Measurements from ENCODE around the gene TMEM250.

Gene TMEM250

DNA sequence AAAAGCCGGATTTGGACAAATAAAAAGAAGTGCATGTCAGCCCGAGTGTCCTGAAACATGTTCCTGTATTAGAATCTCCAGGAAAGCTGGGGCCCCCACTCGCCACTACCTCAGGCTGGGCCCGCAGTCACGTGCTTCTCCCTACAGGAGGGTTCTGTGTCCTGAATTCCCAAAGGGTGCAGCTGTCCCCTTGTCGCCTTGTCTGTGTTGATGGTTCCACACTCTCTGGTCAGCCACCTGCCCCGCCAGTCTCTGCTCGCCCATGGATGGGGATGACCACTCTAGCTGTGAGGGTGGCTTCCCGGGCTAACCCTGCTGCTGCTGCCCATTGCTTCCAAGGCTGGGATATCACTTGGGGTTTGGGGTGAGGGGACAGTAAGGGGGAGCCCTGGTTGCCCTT lies 3.1 kb upstream of the TMEM250 start:
- no peak for DNase-seq (ENCODE audit: low read depth)
- no peak overlapping the region for H3K4me3 ChIP-seq (replicated peaks; ENCODE audit: low read depth, low read length)
- TF ChIP-seq, protein P1, sequence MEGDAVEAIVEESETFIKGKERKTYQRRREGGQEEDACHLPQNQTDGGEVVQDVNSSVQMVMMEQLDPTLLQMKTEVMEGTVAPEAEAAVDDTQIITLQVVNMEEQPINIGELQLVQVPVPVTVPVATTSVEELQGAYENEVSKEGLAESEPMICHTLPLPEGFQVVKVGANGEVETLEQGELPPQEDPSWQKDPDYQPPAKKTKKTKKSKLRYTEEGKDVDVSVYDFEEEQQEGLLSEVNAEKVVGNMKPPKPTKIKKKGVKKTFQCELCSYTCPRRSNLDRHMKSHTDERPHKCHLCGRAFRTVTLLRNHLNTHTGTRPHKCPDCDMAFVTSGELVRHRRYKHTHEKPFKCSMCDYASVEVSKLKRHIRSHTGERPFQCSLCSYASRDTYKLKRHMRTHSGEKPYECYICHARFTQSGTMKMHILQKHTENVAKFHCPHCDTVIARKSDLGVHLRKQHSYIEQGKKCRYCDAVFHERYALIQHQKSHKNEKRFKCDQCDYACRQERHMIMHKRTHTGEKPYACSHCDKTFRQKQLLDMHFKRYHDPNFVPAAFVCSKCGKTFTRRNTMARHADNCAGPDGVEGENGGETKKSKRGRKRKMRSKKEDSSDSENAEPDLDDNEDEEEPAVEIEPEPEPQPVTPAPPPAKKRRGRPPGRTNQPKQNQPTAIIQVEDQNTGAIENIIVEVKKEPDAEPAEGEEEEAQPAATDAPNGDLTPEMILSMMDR (IDR thresholded peaks at IDR 0.05; ENCODE audit: low read length, missing control alignments): no peak

DNA sequence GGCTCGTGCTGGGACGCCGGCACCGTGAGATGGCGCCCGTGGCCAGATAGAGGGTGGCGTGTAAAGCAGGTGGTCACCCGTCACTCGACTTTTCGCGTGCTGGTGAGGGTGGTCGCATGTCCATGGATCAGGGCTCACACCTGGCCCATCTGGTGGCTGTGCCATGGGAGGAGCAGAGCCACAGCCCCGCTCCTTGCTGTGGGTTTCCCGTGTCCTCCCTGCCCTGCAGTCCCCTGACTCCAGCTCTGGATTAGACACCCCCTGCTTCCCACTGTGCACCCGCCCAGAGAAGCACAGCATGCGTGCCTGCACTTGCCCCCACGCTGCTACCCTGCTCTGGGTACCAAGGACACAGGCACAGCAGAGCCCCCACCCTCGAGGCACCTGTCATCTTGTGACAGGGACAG lies 1.8 kb upstream of the TMEM250 start:
- H3K4me3 ChIP-seq (replicated peaks; ENCODE audit: low read depth, low read length): no peak overlapping the region
- DNase-seq (ENCODE audit: low read depth): no peak
- TF ChIP-seq, protein P1 (IDR thresholded peaks at IDR 0.05; ENCODE audit: low read length, missing control alignments): no peak

DNA sequence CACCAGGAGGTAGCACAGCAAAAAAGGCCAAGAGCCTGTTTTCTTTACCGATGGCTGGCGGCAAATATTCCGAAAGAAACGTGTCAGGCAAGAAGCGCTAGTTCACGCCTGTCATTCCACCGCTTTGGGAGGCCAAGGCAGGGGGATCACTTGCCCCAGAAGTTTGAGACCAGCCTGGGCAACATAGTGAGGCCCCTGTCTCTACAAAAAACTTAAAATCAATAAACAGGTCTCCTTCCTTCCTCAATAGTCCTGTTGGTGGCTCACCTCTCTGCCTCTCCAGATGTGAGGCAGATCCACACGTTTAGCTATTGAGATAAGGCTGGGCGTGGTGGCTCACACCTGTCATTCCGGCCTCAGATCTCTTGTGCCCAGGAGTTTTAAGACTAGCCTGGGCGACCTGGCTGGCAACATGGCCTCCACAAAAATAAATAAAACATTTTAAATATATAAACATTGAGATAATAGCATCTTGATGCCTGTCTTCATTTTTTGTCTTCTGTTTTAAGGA lies 1.3 kb upstream of the TMEM250 start:
- no peak for DNase-seq (ENCODE audit: low read depth)
- peak overlapping the region; percentile 68 for H3K4me3 ChIP-seq (replicated peaks; ENCODE audit: low read depth, low read length)
- TF ChIP-seq, protein P1 (IDR thresholded peaks at IDR 0.05; ENCODE audit: low read length, missing control alignments): no peak

- peak; percentile 45 for DNase-seq (ENCODE audit: low read depth)
- peak overlapping the region; percentile 68 for H3K4me3 ChIP-seq (replicated peaks; ENCODE audit: low read depth, low read length)
- TF ChIP-seq, protein P1 (IDR thresholded peaks at IDR 0.05; ENCODE audit: low read length, missing control alignments): no peak
Measured at GRCh38 chr9:136119061-136119882, 597 bp upstream of the TMEM250 start.

GRCh38 chr9:136117916-136118319 lies 757 bp downstream of the TMEM250 start:
- H3K4me3 ChIP-seq (replicated peaks; ENCODE audit: low read depth, low read length): peak overlapping the region; percentile 68
- TF ChIP-seq, protein P1 (IDR thresholded peaks at IDR 0.05; ENCODE audit: low read length, missing control alignments): no peak
- peak; percentile 22 for DNase-seq (ENCODE audit: low read depth)

GRCh38 chr9:136117291-136117915 lies 1.3 kb downstream of the TMEM250 start:
- no peak for DNase-seq (ENCODE audit: low read depth)
- TF ChIP-seq, protein P1 (IDR thresholded peaks at IDR 0.05; ENCODE audit: low read length, missing control alignments): no peak
- peak overlapping the region; percentile 68 for H3K4me3 ChIP-seq (replicated peaks; ENCODE audit: low read depth, low read length)

All from fibroblast of pulmonary artery (primary cell).